ENCODE measurements around the gene GRPR. TPM values are rescaled to one million over a fixed set of nuclear protein-coding genes. Genes with fewer than 3 reads are reported as not detected.

The GRPR gene
- total RNA-seq, 1 donor from 2014 or later, result 0.16 TPM

GRCh38 chrX:16119353-16120220 lies 3.8 kb upstream of the GRPR start:
- Mint-ChIP-seq H3K9me3 (peaks cover 4% of the 10 kb centered on the region), H3K27me3 (peaks cover 2% of the 10 kb centered on the region), H3K36me3 (ENCODE audit: low read depth) (no peaks in the 10 kb centered on the region), H3K27ac (peak overlapping the region; percentile 80), H3K4me3 (peak overlapping the region; percentile 38), H3K4me1 (peaks cover 39% of the 10 kb centered on the region)
- DNase-seq (no peak), ATAC-seq (ENCODE audit: low read depth) (peak; percentile 74)
- intact Hi-C loops (cut with micrococcal nuclease), result loop anchor here (1.0 to 10.0 kb wide), 6 partner anchors 18 to 782 kb away; partner anchors contain the start of genes AP1S2 and PIGA
- TF ChIP-seq, protein P1, sequence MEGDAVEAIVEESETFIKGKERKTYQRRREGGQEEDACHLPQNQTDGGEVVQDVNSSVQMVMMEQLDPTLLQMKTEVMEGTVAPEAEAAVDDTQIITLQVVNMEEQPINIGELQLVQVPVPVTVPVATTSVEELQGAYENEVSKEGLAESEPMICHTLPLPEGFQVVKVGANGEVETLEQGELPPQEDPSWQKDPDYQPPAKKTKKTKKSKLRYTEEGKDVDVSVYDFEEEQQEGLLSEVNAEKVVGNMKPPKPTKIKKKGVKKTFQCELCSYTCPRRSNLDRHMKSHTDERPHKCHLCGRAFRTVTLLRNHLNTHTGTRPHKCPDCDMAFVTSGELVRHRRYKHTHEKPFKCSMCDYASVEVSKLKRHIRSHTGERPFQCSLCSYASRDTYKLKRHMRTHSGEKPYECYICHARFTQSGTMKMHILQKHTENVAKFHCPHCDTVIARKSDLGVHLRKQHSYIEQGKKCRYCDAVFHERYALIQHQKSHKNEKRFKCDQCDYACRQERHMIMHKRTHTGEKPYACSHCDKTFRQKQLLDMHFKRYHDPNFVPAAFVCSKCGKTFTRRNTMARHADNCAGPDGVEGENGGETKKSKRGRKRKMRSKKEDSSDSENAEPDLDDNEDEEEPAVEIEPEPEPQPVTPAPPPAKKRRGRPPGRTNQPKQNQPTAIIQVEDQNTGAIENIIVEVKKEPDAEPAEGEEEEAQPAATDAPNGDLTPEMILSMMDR (IDR thresholded peaks at IDR 0.05), result no peak
- CTCF ChIA-PET, result interaction anchor here (1.2 kb wide), 1 partner anchor 19 kb away, joined by 3 read pairs; no protein-coding TSS in a partner anchor
- POLR2A ChIA-PET, result interaction anchor here (1.2 kb wide), 1 partner anchor 265 kb away, joined by 9 read pairs; the partner anchor contains the start of gene AP1S2

GRCh38 chrX:16120431-16120830 lies 2.9 kb upstream of the GRPR start:
- DNase-seq (no peak), ATAC-seq (ENCODE audit: low read depth) (no peak)
- peaks cover 33% of the 10 kb centered on the region for H3K4me1 Mint-ChIP-seq
- no peaks in the 10 kb centered on the region for H3K36me3 Mint-ChIP-seq (ENCODE audit: low read depth)
- intact Hi-C loops (cut with micrococcal nuclease), result loop anchor here (5.0 to 10.0 kb wide), 2 partner anchors 443 to 574 kb away; no protein-coding TSS in a partner anchor
- H3K4me3 Mint-ChIP-seq, result no peak overlapping the region
- H3K27ac Mint-ChIP-seq, result peak overlapping the region; percentile 80
- CTCF ChIA-PET, result no interaction called here
- POLR2A ChIA-PET, result interaction anchor here (1.2 kb wide), 1 partner anchor 266 kb away, joined by 9 read pairs; the partner anchor contains the start of gene AP1S2
- TF ChIP-seq, protein P1 (IDR thresholded peaks at IDR 0.05), result no peak
- peaks cover 4% of the 10 kb centered on the region for H3K9me3 Mint-ChIP-seq
- peaks cover 2% of the 10 kb centered on the region for H3K27me3 Mint-ChIP-seq

DNA sequence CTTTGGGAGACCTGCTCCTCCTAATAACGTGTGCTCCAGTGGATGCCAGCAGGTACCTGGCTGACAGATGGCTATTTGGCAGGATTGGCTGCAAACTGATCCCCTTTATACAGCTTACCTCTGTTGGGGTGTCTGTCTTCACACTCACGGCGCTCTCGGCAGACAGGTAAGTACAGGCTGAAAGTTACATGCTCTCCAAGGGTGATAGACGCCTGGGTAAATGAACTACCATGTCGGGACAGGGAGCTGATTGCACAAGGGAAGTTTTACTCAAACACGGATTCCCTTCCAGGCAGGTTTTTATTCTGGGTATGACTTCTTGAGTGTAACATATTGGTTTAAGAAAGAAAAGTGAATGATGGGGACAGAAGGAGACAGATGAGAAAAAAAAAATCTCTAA lies 836 bp downstream of the GRPR start:
- DNase-seq (no peak), ATAC-seq (ENCODE audit: low read depth) (no peak)
- CTCF ChIA-PET, result interaction anchor here (1.0 to 2.0 kb wide), 2 partner anchors 88 to 321 kb away, joined by 3 to 10 read pairs; no protein-coding TSS in a partner anchor
- POLR2A ChIA-PET, result interaction anchor here (1.1 kb wide), 1 partner anchor 269 kb away, joined by 4 read pairs; the partner anchor contains the start of gene AP1S2
- Mint-ChIP-seq H3K36me3 (ENCODE audit: low read depth) (no peaks in the 10 kb centered on the region), H3K4me1 (peaks cover 24% of the 10 kb centered on the region), H3K9me3 (peaks cover 2% of the 10 kb centered on the region), H3K27ac (no peak overlapping the region), H3K4me3 (no peak overlapping the region), H3K27me3 (peaks cover 2% of the 10 kb centered on the region)
- intact Hi-C loops (cut with micrococcal nuclease), result loop anchor here (5.0 to 10.0 kb wide), 2 partner anchors 447 to 571 kb away; no protein-coding TSS in a partner anchor
- TF ChIP-seq, protein P1 (IDR thresholded peaks at IDR 0.05), result no peak

DNA sequence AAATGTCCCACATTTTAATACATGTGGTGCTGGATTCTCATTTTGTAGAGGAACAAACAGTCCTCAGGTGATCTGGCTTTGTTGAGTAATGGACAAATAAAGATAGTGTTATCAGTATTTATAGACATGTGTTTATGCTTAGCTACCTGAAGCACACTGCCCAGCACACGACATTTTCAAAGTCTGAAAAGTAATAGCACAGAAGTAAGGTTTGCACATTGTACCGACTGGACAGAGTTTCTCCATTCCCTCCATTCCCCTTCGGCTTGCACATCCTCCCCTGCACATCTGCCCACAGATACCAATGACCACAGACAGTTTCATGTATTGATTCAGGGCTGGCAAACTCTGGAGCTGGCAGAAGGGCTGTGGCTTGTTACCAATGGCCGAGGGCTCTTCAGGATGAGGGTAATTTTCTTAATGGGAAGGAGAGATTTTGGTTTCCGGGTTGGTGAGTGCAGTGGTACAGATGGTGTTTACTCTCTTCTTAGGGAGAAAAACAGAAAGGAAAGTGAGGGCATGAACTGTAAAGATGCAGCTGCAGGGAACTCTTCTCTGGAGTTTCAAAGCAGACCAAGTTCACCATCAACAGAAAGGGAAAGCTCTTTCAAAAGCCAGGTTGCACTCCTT lies 2.3 kb downstream of the GRPR start:
- DNase-seq, result no peak
- CTCF ChIA-PET, result no interaction called here
- intact Hi-C loops (cut with micrococcal nuclease), result loop anchor here (10.0 kb wide), 1 partner anchor 569 kb away; no protein-coding TSS in a partner anchor

More for the DNA sequence above, 2.3 kb downstream of the GRPR start:
- Mint-ChIP-seq H3K36me3 (ENCODE audit: low read depth) (no peaks in the 10 kb centered on the region), H3K4me1 (peaks cover 10% of the 10 kb centered on the region), H3K27me3 (peaks cover 2% of the 10 kb centered on the region), H3K4me3 (no peak overlapping the region), H3K9me3 (no peaks in the 10 kb centered on the region), H3K27ac (no peak overlapping the region)
- no peak for ATAC-seq (ENCODE audit: low read depth)
- POLR2A ChIA-PET, result no interaction called here
- TF ChIP-seq, protein P1 (IDR thresholded peaks at IDR 0.05), result no peak

Data from activated B cell treated with CpG ODN at 0.5 μM for 24 hours (primary cell).